Keratinocyte (primary cell): Measurements from ENCODE around the gene MYBBP1A.

Experiments used
- CTCF ChIP-seq, 3 experiments: IDR thresholded peaks in 1 of 3; conservative IDR thresholded peaks in 1 of 3; optimal IDR thresholded peaks in 1 of 3; 2 replicates in 2 of 3; 3 replicates in 1 of 3; pipeline versions ENCODE3 to v1.5.1; 2011; ENCODE audit warnings: low read length in 3 of 3, mild to moderate bottlenecking in 3 of 3, moderate library complexity in 2 of 3, control low read depth in 1 of 3, inconsistent platforms in 1 of 3; ENCODE audit not compliant: insufficient read depth in 2 of 3; ENCODE audit errors: extremely low read depth in 1 of 3
- EZH2 ChIP-seq: IDR thresholded peaks from one replicate; pipeline ENCODE4 v1.6.1; 2012; ENCODE audit warnings: inconsistent platforms, mild to moderate bottlenecking, low read length, moderate library complexity

- TF ChIP-seq CTCF (optimal IDR thresholded peaks at IDR 0.05 in 1 of 3, IDR thresholded peaks at IDR 0.05 in 1 of 3, conservative IDR thresholded peaks at IDR 0.05 in 1 of 3; ENCODE audit: extremely low read depth in 1 of 3, insufficient read depth in 2 of 3, low read length in 3 of 3): no peak
- no peak for TF ChIP-seq EZH2
Observed at GRCh38 chr17:4596636-4597380, 41.6 kb upstream of the MYBBP1A start.
